Erythroblast (primary cell): ENCODE measurements around the gene CLCN3.

Source experiments
- GATA1 ChIP-seq: IDR thresholded peaks from 2 replicates; pipeline ENCODE4 v1.6.1; 2011; ENCODE audit warnings: low read depth, mild to moderate bottlenecking, control low read depth, low read length, moderate library complexity
- POLR2A ChIP-seq: IDR thresholded peaks from 2 replicates; pipeline ENCODE4 v1.6.1; 2011; ENCODE audit warnings: mild to moderate bottlenecking, low read length

GRCh38 chr4:169768385-169768784 lies 148.0 kb downstream of the CLCN3 start:
- TF ChIP-seq POLR2A (no peak), GATA1 (no peak)
